GM20000 (cell line): ENCODE measurements around the gene ABHD6.
"Not testable (repeated sequence)": the region's sequence is repeated elsewhere in the genome, so short reads cannot be mapped to it uniquely, and the experiment has no call there.

Experiments used
- DNase-seq: peaks from one replicate; pipeline ENCODE4 v3.0.0; 2012; ENCODE audit warnings: low spot score
- TF ChIP-seq, protein P1 (sequence below): IDR thresholded peaks from 2 replicates; pipeline ENCODE4 v1.5.1; 2012; ENCODE audit warnings: mild to moderate bottlenecking, control low read depth; ENCODE audit errors: extremely low read depth, missing control alignments

The ABHD6 gene

DNA sequence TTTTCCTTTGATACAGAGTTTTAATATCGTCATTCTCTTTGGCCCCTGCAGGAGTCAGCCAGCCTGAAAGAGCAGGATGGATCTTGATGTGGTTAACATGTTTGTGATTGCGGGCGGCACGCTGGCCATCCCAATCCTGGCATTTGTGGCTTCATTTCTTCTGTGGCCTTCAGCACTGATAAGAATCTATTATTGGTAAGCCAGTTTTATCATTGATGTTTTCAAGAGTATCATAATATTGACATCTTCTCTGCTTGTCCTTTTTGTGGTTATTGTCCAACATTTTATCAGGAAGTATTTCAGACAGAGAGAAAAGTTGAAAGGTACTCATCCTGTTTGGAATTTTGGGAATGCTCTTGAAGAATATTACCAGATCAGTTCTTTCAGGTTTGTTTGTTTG is 18.9 kb downstream of the ABHD6 start:
- TF ChIP-seq, protein P1, sequence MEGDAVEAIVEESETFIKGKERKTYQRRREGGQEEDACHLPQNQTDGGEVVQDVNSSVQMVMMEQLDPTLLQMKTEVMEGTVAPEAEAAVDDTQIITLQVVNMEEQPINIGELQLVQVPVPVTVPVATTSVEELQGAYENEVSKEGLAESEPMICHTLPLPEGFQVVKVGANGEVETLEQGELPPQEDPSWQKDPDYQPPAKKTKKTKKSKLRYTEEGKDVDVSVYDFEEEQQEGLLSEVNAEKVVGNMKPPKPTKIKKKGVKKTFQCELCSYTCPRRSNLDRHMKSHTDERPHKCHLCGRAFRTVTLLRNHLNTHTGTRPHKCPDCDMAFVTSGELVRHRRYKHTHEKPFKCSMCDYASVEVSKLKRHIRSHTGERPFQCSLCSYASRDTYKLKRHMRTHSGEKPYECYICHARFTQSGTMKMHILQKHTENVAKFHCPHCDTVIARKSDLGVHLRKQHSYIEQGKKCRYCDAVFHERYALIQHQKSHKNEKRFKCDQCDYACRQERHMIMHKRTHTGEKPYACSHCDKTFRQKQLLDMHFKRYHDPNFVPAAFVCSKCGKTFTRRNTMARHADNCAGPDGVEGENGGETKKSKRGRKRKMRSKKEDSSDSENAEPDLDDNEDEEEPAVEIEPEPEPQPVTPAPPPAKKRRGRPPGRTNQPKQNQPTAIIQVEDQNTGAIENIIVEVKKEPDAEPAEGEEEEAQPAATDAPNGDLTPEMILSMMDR, result no peak
- DNase-seq, result no peak

DNA sequence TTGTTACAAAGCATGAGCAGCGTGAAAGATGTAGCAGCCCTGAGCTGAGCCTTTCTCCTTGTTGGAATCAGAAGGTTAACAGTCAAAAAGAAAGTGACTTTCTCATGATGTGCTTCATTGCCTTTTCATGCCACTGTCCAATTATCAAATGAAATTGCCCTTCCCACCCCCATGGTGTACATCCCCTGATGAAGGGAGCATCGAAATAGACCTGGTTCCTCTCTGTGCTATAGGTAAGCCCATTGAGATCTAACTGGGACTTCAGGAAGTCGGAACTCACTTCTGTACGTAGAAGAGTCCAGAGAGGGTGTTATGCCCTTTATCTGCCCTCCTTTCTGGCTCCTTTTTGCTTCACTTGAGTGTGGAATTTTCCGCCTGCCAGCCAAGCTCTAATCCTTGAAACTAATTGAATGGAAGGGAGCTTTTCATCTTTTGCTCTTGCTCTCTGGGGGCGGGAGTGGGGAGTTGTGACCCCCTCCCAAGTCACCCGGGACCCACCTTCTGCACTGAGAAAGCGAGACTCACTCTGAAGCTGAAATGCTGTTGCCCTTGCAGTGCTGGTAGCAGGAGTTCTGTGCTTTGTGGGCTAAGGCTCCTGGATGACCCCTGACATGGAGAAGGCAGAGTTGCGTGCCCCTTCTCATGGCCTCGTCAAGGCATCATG is 20.9 kb downstream of the ABHD6 start:
- TF ChIP-seq, protein P1, result no peak
- DNase-seq, result no peak

DNA sequence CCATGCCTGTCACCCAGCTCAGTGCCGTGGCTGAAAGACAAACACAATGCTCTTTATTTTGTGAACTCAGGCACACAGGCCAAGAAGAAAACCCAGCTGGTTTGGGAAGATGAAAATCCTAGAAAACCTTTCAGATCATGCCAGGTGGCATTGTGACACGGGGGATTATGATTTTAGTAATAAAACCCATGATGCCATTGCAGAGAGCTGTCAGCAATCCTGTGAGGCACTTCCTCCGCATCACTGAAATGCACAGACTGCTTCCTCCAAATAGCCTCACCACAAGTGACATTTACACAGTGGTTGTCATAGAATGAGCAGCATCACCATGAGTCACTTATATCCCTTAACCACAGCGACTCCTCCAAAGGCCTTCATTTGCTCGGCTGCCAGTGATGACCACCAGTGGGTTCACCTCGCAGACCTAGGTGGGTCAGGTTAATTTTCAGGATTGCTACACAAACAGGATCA is 22.7 kb downstream of the ABHD6 start:
- DNase-seq, result no peak
- TF ChIP-seq, protein P1, result no peak

DNA sequence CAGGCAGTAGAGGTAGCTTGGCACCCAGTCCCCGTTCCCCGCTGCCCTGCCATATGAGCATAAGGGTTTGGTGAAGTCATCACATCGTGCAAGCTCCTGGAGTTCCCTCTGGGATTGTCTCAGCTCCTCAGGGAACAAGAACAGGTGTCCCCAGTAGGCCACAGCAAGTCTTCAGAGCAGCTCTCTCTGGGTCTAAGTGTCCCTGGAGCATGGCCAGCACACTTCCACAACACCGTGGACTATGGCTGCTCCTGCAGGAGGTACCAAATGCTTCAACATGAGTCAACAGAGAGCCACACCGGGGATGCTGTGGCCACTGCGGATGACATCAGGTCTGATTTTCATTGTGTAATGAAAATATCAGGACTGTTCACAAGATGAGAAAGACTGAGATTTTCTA is 23.1 kb downstream of the ABHD6 start:
- no peak for DNase-seq

DNA sequence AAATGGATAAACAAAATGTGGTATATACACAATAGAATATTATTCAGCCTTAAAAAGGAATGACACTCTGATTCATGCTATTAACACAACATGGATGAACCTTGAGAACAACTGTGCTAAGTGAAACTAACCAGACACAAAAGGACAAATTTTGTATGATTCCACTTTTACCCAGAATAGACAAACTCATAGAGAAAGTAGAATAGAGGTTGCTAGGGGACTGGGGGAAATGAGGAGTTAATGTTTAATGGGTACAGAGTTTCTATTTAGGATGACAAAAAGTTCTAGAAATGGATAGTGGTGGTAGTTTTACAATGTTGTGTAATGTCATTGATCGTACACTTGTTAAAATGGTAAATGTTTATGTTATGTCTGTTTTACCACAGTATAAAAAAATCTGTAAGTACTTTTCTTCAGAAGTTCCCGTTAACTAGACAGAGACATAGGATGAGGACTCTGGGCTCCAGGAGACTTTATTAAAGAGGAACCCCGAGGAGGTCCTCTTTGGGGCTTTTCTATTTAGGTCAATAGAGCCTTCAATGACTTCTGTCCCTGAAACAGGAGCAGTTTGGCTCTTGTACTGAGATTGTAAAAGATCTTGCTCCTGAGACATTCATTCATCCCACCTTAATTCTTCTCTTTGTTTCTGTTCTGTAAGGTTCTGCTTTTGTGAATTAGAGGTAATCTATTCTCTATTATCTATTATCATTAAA is 24.5 kb downstream of the ABHD6 start:
- DNase-seq, result no peak
- TF ChIP-seq, protein P1, result no peak

More for the DNA sequence above, 23.1 kb downstream of the ABHD6 start:
- TF ChIP-seq, protein P1, result no peak

DNA sequence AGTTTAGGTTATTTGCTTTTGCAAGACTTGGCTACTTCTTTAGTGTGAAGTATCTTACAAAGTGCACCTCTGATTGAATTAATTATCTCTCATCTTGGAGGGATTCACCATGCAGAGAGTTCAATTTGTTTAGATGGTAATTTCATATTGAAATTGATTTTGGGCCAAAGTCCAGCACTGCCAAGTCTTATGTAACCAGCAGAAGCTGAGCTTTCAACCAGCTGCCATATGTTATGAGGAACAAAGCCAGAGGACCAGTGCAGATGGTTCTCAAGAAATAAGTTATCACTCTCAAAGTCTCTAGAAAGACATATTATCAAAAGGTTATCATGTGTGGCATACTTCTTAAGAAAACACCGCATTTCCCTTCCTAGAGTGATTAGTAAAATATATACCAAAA is 29.0 kb downstream of the ABHD6 start:
- DNase-seq, result no peak
- TF ChIP-seq, protein P1, result no peak

DNA sequence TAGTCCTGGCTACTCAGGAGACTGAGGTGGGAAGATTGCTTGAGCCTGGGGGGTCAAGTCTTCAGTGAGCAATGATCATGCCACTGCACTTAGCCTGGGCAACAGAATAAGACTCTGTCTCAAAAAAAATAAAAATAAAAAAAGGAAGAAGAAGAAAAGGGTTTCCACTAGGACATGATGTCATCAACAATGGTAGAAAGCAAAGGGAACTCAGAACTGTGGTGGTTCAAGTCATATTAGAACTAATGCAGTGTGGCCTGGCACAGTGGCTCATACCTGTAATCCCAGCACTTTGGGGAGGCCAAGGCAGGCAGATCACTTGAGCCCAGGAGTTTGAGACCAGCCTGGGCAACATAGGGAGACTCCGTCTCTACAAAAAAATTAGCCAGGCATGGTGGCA is 30.0 kb downstream of the ABHD6 start:
- DNase-seq, result not testable (repeated sequence)
